Measurements from ENCODE around the gene CRELD2. TPM values are rescaled to one million over a fixed set of nuclear protein-coding genes. Genes with fewer than 3 reads are reported as not detected.
A peak's percentile ranks its signal among the peaks of the same experiment; 100 is the strongest.

CRELD2 gene
- 10 to 100 TPM; 30.1 to 43.7 TPM for total RNA-seq
- long read RNA-seq, transcript CRELD2-201 (10 exons, 1,357 nt), result major isoform, 32 of 53 reads
- long read RNA-seq, partial matches to known transcripts, result 0 of 53 reads
- long read RNA-seq, other reads (novel, unspliced or antisense), result 18 of 53 reads

- intact Hi-C loops (cut with DNase I), result loop anchor here in 1 of 2 donors (5.0 to 10.0 kb wide), 2 partner anchors 61 to 133 kb away; no protein-coding TSS in a partner anchor
- peak; percentile 98 to 99 for ATAC-seq
- DNase-seq, result peak; percentile 99
These were observed at the start of gene CRELD2, which contains the start of gene ALG12 for GRCh38 chr22:49917974-49918910. CRELD2 (plus strand) TSS chr22:49918634; CDS start chr22:49918770, 136 bp downstream. ALG12 (minus strand) TSS chr22:49918438; CDS start chr22:49913765, 4,673 bp downstream.

DNA sequence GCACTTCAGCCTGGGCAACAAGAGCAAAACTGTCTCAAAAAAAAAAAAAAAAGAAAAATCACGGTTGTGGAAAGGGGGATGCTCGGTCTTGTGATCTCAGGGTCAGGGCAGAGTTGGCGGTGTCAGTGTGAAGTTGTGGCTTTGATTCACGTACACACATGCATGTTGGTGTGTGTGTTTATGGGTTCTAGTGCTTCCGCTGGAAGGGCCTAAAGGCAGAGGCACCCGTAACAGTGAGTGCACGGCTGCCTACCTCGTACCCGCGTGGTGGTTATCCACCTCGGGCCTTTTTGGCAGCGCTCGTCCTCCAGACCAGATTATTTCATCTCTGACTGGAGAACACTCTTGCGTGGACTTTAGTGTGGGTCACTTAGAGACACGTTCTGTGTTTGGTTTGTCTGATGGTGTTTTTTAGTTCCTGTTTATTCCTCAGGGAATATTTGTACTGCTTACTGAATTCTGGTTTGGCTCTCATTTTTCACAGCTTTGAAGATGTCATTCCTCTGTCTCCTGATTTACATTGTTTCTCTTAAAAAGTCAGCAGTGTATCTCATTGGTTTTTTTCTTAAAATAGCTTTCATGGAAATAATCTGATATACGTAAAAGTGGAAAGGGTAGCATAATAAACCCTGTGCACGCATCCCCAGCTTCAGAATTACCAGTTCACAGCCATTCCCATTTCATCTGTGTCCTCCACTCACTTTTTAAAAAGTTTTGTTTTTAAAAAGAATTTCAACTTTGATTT is 49.2 kb upstream of the CRELD2 start:
- ATAC-seq (no peak), DNase-seq (no peak)
- intact Hi-C loops (cut with DNase I), result no loop called here

GRCh38 chr22:49869845-49870712 is 48.4 kb upstream of the CRELD2 start:
- DNase-seq (no peak), ATAC-seq (peak in 1 of 2 donors; percentile 34)
- intact Hi-C loops (cut with DNase I), result no loop called here

DNA sequence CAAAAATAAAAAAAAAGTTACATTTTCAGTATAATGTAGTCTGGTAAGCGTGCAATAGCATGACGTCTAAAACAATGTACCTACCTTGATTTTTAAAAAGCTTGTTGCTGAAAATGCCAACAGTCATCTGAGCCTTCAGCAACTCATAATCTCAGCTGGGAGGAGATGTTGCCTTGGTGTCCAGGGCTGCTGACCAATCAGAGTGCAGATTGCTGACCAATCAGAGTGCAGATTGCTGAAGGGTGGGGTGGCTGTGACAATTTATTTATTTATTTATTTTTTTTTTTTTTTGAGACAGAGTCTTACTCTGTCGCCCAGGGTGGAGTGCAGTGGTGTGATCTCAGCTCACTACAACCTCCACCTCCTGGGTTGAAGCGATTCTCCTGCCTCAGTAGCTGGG is 47.0 kb upstream of the CRELD2 start:
- intact Hi-C loops (cut with DNase I), result no loop called here
- no peak for ATAC-seq
- no peak for DNase-seq

DNA sequence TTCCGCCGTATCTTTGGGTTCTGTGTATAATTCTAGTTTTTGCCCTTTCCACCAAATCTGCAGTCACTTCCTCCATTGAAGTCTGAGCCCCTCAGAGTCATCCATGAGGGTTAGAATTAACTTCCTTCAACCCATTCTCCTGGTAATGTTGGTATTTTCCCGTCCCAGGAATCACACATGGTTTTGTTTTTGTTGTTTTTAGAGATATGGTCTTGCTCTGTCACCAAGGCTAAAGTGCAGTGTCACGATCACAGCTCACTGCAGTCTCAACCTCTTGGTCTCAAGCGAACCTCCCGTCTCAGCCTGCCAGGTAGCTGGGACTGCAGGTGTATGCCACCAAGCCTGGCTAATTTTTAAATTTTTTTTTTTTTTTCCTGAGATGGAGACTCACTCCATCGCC is 46.1 kb upstream of the CRELD2 start:
- DNase-seq, result no peak
- intact Hi-C loops (cut with DNase I), result no loop called here
- no peak for ATAC-seq

DNA sequence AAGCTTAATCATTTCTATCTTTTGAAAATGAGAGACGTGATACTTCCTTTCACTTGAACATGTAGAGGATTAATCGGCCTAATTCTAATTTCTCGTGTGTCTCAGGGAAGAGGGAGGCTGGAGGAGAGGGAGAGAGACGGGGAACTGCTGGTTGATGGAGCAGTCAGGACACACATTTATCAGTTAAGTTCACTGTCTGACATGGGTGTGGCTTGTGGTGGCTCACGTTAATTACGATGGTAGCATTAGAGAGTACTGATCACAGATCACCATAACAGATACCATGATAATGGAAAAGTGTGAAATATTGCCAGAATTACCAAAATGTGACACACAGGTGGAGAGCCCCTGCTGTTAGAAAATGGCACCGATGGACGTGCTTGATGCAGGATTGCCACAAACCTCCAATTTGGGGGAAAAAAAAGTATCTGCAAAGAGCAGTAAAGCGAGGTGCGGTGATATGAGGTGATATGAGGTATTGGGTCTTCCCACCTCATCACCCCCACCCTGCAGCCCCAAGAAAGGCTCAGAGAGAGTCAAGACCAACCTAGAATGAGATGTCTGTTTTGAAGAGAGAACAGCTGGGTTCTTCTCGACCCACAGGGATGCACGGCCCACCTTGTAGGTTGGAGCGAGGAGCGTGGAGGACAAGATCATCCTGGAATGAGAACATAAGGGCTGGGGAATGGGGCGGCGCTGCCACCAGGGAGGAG is 45.0 kb upstream of the CRELD2 start:
- no peak for DNase-seq
- intact Hi-C loops (cut with DNase I), result no loop called here

DNA sequence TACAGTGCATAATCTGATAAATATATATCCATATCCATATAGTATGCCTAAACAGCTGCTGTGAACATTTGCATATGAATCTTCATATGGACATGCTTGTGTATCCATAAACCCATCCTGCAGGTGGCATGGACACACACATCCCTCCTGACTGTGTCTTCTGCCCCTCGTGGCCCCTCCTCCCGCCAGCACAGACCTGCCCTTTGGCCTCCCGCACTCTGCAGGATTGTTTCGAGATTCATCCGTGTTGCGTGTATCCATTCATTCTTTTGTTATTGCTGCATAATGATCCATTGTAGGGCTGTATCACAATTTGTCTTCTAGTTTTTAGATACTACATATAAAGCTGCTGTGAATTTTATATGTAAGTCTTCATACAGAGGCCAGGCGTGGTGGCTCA is 40.8 kb upstream of the CRELD2 start:
- intact Hi-C loops (cut with DNase I), result no loop called here
- DNase-seq, result no peak

More for the DNA sequence above, 45.0 kb upstream of the CRELD2 start:
- no peak for ATAC-seq

GRCh38 chr22:49878206-49878605 is 40.2 kb upstream of the CRELD2 start:
- intact Hi-C loops (cut with DNase I), result no loop called here
- ATAC-seq (no peak), DNase-seq (no peak)

More for the DNA sequence above, 40.8 kb upstream of the CRELD2 start:
- no peak for ATAC-seq

DNA sequence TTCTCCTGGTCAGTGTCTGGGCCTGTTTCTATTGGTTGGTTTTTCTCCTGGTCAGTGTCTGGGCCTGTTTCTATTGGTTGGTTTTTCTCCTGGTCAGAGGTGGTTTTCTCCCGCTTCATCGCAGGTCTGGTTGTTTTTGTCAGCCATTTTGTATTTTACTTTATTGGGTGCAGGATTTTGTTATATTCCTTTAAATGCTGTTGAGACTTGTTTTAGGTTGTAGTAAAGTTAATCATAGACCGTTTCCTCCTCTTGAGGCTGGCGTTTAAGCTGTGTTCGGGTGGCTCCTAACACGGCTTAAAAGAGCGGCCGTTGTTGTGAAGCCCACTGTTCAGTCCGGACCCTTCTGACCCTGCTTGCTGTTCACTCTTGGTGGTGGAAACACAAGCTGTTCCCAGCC is 38.6 kb upstream of the CRELD2 start:
- ATAC-seq (no peak), DNase-seq (no peak)
- intact Hi-C loops (cut with DNase I), result no loop called here

GRCh38 chr22:49880281-49880680 is 38.2 kb upstream of the CRELD2 start:
- no peak for DNase-seq
- intact Hi-C loops (cut with DNase I), result no loop called here
- no peak for ATAC-seq

- intact Hi-C loops (cut with DNase I), result no loop called here
- ATAC-seq, result no peak
These were observed 36.6 kb upstream of the CRELD2 start for GRCh38 chr22:49881856-49882255.

GRCh38 chr22:49882519-49883293 is 35.7 kb upstream of the CRELD2 start:
- ATAC-seq (no peak), DNase-seq (no peak)
- intact Hi-C loops (cut with DNase I), result no loop called here

More at GRCh38 chr22:49881856-49882255, 36.6 kb upstream of the CRELD2 start:
- no peak for DNase-seq

GRCh38 chr22:49883294-49883640 is 35.2 kb upstream of the CRELD2 start:
- intact Hi-C loops (cut with DNase I), result no loop called here
- no peak for ATAC-seq
- no peak for DNase-seq

DNA sequence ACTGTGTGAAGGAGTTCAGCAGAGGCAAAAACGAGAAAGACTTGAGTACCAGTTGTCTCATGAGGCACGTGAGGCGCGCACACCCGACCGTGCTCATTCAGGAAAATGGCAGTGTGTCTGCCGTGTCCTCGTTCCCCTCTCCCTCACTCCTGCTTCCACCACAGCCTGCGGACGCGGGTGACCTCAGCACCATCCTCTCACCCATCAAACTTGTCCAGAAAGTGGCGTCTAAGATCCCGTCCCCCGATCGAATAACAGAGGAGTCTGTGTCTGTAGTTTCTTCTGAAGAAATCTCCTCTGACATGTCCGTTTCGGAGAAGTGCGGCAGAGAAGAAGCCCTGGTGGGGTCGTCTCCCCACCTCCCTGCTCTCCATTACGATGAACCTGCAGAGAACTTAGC is 34.4 kb upstream of the CRELD2 start:
- DNase-seq (no peak), ATAC-seq (no peak)
- intact Hi-C loops (cut with DNase I), result no loop called here

GRCh38 chr22:49884503-49885260 is 33.8 kb upstream of the CRELD2 start:
- no peak for ATAC-seq
- intact Hi-C loops (cut with DNase I), result no loop called here
- no peak for DNase-seq

DNA sequence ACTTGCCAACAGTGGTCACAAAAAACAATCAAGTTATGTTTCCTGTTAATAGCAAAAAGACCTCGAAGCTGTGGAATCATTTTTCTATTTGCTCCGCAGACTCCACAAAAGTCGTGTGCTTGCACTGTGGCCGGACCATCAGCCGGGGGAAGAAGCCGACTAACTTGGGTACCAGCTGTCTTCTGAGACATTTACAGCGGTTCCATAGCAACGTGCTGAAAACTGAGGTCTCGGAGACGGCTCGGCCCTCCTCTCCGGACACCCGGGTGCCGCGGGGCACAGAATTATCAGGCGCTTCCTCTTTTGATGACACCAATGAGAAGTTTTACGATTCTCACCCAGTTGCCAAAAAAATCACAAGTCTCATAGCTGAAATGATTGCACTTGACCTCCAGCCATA is 33.2 kb upstream of the CRELD2 start:
- ATAC-seq, result no peak
- intact Hi-C loops (cut with DNase I), result no loop called here
- DNase-seq, result no peak

- DNase-seq (no peak), ATAC-seq (no peak)
- intact Hi-C loops (cut with DNase I), result no loop called here
These were observed 32.6 kb upstream of the CRELD2 start for GRCh38 chr22:49885881-49886280.
